Sigmoid colon (tissue), 4 donors: ENCODE data around the gene AMBP.

Experiments
- EP300 ChIP-seq, 4 donors: sonication (generic); formaldehyde crosslinking; IDR thresholded peaks; one replicate each; pipeline ENCODE4 v1.6.1; 2017; ENCODE audit warnings: antibody characterized with exemption in 4 of 4
- POLR2A ChIP-seq, 2 donors: fragments of 450-650 bp; IDR thresholded peaks; one replicate each; pipeline ENCODE4 v1.6.1; 2016; ENCODE audit warnings: antibody characterized with exemption in 2 of 2, mild to moderate bottlenecking in 2 of 2, moderate library complexity in 2 of 2
- POLR2AphosphoS5 ChIP-seq, 4 donors: sonication (generic); formaldehyde crosslinking; IDR thresholded peaks; one replicate each; pipeline ENCODE4 v1.6.1; 2017; ENCODE audit warnings: antibody characterized with exemption in 4 of 4
- TF ChIP-seq, protein P1 (sequence below), 4 experiments: fragments of 450-650 bp in 3 of 4; fragments of 200-600 bp in 1 of 4; IDR thresholded peaks; one replicate each; pipeline ENCODE4 v1.5.1; 2016 to 2019; ENCODE audit warnings: antibody characterized with exemption in 4 of 4, mild to moderate bottlenecking in 3 of 4, moderate library complexity in 2 of 4

DNA sequence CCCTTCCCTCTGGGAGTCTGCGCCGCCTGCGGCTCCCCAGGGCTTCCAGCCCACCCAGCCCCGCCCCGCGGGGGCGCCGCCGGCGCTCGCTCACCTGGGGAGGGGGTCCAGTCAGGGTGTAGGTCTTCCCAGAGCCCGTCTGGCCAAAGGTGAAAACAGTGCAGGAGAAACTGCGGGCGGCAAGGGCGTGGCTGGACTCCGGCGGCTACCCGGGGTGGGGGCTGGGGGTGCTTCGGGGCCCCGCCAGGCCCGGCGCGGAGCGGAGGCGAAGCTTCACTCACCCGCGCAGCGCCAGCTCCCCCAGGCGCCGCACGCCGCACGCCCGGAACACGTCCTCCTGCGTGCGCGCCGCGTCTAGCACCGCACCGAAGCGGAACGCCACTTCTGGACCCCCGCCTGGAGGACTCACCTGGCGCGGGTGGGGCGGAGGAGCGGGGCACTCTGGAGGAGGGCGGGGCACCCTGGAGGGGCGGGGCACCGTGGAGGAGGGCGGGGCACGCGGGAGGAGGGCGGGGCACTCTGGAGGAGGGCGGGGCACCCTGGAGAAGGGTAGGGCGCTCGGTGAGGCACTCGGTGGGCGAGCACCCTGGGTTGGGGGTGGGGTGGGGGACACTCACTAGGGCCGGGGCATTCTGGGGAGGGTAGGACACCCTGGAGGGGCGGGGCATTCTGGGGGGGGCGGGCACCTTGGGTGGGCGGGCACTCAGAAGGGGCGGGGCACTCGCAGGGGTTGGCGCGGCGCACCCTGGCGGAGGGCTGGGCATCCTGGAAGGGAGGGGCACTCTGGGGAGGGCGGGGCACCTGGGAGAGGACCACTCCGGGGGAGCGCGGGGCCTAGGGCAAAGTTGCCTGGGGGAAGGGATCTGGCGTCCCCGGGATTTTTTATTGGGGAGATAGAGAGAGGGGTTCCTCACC is 20.2 kb upstream of the AMBP start:
- TF ChIP-seq, protein P1, sequence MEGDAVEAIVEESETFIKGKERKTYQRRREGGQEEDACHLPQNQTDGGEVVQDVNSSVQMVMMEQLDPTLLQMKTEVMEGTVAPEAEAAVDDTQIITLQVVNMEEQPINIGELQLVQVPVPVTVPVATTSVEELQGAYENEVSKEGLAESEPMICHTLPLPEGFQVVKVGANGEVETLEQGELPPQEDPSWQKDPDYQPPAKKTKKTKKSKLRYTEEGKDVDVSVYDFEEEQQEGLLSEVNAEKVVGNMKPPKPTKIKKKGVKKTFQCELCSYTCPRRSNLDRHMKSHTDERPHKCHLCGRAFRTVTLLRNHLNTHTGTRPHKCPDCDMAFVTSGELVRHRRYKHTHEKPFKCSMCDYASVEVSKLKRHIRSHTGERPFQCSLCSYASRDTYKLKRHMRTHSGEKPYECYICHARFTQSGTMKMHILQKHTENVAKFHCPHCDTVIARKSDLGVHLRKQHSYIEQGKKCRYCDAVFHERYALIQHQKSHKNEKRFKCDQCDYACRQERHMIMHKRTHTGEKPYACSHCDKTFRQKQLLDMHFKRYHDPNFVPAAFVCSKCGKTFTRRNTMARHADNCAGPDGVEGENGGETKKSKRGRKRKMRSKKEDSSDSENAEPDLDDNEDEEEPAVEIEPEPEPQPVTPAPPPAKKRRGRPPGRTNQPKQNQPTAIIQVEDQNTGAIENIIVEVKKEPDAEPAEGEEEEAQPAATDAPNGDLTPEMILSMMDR (IDR thresholded peaks at IDR 0.05): no peak
- TF ChIP-seq POLR2A (IDR thresholded peaks at IDR 0.05): no peak
- TF ChIP-seq EP300 (IDR thresholded peaks at IDR 0.05): no peak
- TF ChIP-seq POLR2AphosphoS5 (IDR thresholded peaks at IDR 0.05): no peak
